Tibial nerve (tissue), 4 donors: Measurements from ENCODE around the gene LRFN2. TPM values are rescaled to one million over a fixed set of nuclear protein-coding genes. Genes with fewer than 3 reads are reported as not detected.

ENCODE experiments used
- DNase-seq, 2 donors: peaks; one replicate each; pipeline ENCODE4 v3.0.0-alpha.2; 2019; ENCODE audit warnings: low spot score in 2 of 2
- H3K27ac ChIP-seq, 4 donors: fragments of 200-600 bp; sonication (generic) in 3 of 4; one replicate each; pipeline ENCODE4 v1.5.1; 2017 to 2019; ENCODE audit warnings: mild to moderate bottlenecking in 1 of 4
- H3K27me3 ChIP-seq, 2 donors: fragments of 200-600 bp; sonication (generic) in 1 of 2; one replicate each; pipeline versions ENCODE4 v1.5.1 to v1.6.0; 2017 to 2019
- H3K36me3 ChIP-seq, 3 donors: fragments of 200-600 bp; sonication (generic); one replicate each; pipeline ENCODE4 v1.5.1; 2018 to 2019
- H3K4me1 ChIP-seq, 4 donors: fragments of 200-600 bp; sonication (generic) in 3 of 4; one replicate each; pipeline ENCODE4 v1.5.1; 2017 to 2019
- H3K4me3 ChIP-seq, 4 donors: fragments of 200-600 bp; sonication (generic) in 3 of 4; one replicate each; pipeline ENCODE4 v1.5.1; 2017 to 2019; ENCODE audit warnings: mild to moderate bottlenecking in 1 of 4, moderate library complexity in 1 of 4
- H3K9me3 ChIP-seq, 4 donors: fragments of 200-600 bp; sonication (generic) in 3 of 4; one replicate each; pipeline ENCODE4 v1.5.1; 2017 to 2019
- EP300 ChIP-seq, 2 donors: sonication (generic); formaldehyde crosslinking; IDR thresholded peaks; one replicate each; pipeline ENCODE4 v1.6.1; 2017; ENCODE audit warnings: antibody characterized with exemption in 2 of 2, mild to moderate bottlenecking in 1 of 2
- POLR2A ChIP-seq, 2 donors: fragments of 450-650 bp; IDR thresholded peaks; one replicate each; pipeline ENCODE4 v1.6.1; 2017; ENCODE audit warnings: antibody characterized with exemption in 2 of 2, mild to moderate bottlenecking in 2 of 2, moderate library complexity in 2 of 2
- WGBS, 2 donors: methylation state at CpG; one replicate each; pipeline ENCODE4 v1.1.5; 2018; 5-methylcytosine and 5-hydroxymethylcytosine counted together
- total RNA-seq, 4 donors: library from RNA; depleted of rRNA; stranded (reverse); fragments of >200 nt; gene quantifications; one replicate each; pipeline ENCODE4 v1.1.0, GENCODE V29; 2016
- TF ChIP-seq, protein P1 (sequence below), 5 experiments: fragments of 200-600 bp in 3 of 5; fragments of 450-650 bp in 2 of 5; sonication (generic) in 3 of 5; IDR thresholded peaks; one replicate each; pipeline ENCODE4 v1.5.1; 2016 to 2019; ENCODE audit warnings: antibody characterized with exemption in 5 of 5, mild to moderate bottlenecking in 3 of 5, moderate library complexity in 2 of 5

Gene LRFN2
- total RNA-seq, 4 donors from 2014 or later, result not detected

DNA sequence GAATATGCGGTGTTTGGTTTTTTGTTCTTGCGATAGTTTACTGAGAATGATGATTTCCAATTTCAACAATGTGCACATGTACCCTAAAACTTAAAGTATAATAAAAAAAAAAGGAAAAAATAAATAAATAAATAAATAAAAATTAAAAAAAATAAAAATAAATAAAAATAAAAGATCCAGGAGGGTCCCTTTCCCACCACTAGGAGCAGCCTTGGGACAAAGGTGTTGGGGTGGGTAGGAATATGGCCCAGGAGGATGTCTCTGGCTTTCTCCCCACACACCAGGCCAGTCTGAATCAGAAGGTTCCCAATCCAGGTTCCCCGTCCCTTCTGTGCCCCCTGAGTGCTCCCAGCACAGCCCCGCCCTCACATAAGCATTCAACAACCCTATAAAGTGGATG, 9.5 kb downstream of the LRFN2 start:
- no peak overlapping the region for H3K27ac ChIP-seq
- H3K4me1 ChIP-seq, result no peaks in the 10 kb centered on the region
- TF ChIP-seq EP300 (IDR thresholded peaks at IDR 0.05) (no peak), POLR2A (IDR thresholded peaks at IDR 0.05) (no peak)
- TF ChIP-seq, protein P1, sequence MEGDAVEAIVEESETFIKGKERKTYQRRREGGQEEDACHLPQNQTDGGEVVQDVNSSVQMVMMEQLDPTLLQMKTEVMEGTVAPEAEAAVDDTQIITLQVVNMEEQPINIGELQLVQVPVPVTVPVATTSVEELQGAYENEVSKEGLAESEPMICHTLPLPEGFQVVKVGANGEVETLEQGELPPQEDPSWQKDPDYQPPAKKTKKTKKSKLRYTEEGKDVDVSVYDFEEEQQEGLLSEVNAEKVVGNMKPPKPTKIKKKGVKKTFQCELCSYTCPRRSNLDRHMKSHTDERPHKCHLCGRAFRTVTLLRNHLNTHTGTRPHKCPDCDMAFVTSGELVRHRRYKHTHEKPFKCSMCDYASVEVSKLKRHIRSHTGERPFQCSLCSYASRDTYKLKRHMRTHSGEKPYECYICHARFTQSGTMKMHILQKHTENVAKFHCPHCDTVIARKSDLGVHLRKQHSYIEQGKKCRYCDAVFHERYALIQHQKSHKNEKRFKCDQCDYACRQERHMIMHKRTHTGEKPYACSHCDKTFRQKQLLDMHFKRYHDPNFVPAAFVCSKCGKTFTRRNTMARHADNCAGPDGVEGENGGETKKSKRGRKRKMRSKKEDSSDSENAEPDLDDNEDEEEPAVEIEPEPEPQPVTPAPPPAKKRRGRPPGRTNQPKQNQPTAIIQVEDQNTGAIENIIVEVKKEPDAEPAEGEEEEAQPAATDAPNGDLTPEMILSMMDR (IDR thresholded peaks at IDR 0.05), result no peak
- no peaks in the 10 kb centered on the region for H3K27me3 ChIP-seq
- no peak for DNase-seq
- WGBS, 2 donors, result 88 to 90% methylated on average over 4 of the region's 4 CpGs
- no peaks in the 10 kb centered on the region for H3K9me3 ChIP-seq
- H3K4me3 ChIP-seq, result no peak overlapping the region
- no peaks in the 10 kb centered on the region for H3K36me3 ChIP-seq

DNA sequence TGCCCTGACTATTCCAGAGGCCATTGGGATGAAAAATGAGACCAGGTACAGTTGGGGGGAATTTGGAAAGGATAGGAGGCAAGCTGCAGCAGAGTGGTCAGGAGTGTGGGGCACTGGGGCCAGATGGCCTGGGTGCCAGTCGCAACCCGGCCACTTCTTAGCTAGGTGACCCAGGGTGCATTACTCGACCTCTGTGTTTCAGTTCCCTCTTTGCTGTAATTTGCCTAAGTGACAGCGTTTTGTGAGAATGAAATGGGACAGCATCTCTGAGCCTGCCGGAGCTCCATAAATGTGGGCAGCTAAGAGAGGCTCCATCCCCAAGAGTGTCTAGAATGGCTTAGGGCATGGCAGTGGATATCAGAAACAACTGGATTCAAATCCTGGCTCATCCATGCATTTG, 13.9 kb downstream of the LRFN2 start:
- TF ChIP-seq POLR2A (IDR thresholded peaks at IDR 0.05), result no peak
- TF ChIP-seq, protein P1 (IDR thresholded peaks at IDR 0.05), result no peak
- TF ChIP-seq EP300 (IDR thresholded peaks at IDR 0.05), result no peak
- WGBS, 2 donors, result 72 to 77% methylated on average over 4 to 5 of the region's 5 CpGs
- H3K36me3 ChIP-seq, result no peaks in the 10 kb centered on the region
- no peak for DNase-seq
- H3K4me3 ChIP-seq, result no peak overlapping the region
- H3K27ac ChIP-seq, result no peak overlapping the region
- H3K4me1 ChIP-seq, result no peaks in the 10 kb centered on the region
- no peaks in the 10 kb centered on the region for H3K27me3 ChIP-seq
- H3K9me3 ChIP-seq, result no peaks in the 10 kb centered on the region

DNA sequence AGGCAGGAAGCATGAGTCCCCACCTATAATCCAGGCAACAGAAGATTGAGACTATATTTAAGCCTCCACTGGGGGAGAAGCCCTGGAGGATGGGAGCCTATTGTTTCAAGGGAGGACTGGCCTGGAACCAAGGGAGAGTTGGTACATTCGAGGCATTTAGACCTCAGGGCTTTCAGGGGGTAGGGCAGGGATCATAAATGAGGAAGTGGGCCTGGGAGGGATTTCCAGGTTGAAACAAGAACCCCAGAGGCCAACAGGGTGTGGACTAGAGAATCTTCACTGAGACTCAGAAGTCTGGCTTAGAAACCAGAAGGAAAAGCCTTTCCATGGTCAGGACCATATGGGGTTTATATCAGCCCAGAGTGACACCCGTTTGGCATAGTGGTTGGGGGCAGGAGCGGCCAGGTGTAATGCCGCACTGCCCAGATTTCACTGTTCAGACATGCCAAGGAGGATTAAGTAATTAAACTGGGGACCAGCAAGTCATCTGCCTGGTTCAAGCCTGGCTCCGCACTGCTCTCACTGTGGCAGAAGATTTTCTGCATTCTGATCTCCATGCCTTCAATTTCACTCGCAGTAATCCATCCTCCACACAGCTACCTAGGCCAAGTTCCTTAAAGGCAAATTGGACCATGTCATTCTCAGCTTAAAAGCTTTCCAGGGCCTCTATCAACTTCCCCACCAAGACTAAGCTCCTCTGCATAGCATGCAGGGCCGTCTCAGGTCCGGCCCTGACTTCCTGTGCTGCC, 17.8 kb downstream of the LRFN2 start:
- 66 to 73% methylated on average over 7 of the region's 8 CpGs for WGBS, 2 donors
- no peaks in the 10 kb centered on the region for H3K4me1 ChIP-seq
- DNase-seq, result no peak
- TF ChIP-seq EP300 (IDR thresholded peaks at IDR 0.05) (no peak), POLR2A (IDR thresholded peaks at IDR 0.05) (no peak)
- TF ChIP-seq, protein P1 (IDR thresholded peaks at IDR 0.05), result no peak
- no peaks in the 10 kb centered on the region for H3K36me3 ChIP-seq
- H3K27me3 ChIP-seq, result no peaks in the 10 kb centered on the region
- H3K27ac ChIP-seq, result no peak overlapping the region
- H3K4me3 ChIP-seq, result no peak overlapping the region
- H3K9me3 ChIP-seq, result peaks cover 0 to 5% (median 0%) of the 10 kb centered on the region in 4 donors

DNA sequence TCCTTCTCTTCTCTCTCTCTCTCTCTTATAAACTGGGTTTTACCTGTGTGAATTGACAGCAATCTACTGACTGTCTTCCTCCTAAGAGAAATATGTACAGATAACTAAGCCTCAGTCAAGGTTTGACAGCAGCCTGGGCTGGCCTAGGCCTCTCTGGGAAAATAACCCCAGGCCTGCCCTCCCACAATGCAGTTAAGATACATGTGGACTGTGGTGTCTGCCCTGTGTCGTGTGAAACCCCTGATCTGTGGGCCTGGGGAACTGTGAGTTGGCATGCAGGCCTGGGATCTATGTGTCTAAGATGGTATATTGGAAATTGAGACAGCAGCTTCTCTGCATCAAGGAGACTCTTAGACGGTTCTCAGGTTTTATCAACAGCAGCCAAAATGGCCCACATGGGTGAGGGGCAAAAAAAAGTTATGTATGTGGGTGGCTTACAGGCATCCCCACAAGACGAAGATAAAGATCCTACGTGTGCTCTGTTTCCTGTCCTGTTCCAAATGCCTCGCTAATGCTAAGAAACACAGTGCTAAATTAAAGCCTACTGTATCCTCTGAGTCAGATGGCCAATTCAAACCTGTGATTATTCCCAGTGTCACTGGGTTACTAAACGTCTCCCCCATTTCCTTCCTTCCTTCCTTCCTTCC, 19.0 kb downstream of the LRFN2 start:
- TF ChIP-seq, protein P1 (IDR thresholded peaks at IDR 0.05), result no peak
- TF ChIP-seq POLR2A (IDR thresholded peaks at IDR 0.05) (no peak), EP300 (IDR thresholded peaks at IDR 0.05) (no peak)
- no peak for DNase-seq
- WGBS, 2 donors, result 59 to 69% methylated on average over 6 of the region's 6 CpGs

DNA sequence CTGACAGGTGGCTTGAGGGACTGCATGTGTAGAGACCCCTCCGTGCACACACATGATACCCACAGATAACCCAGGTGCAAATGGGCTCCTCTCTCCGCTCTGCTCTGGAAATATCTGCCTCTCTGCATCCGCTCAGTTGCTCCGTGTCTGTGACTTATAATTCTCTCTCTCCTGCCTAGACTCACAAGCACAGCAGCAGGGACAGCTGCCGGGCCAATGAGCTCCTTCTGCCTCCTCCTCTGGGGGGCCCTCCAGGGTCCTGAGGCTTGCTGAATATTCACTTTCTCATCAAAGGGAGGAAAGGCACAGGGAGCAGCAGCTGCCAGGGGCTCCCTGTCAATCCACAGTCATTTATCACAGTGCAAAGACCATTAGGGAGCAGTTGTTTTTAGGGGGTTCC, 24.1 kb downstream of the LRFN2 start:
- Histone ChIP-seq H3K27me3 (no peaks in the 10 kb centered on the region), H3K4me1 (no peaks in the 10 kb centered on the region), H3K9me3 (peaks cover 0 to 5% (median 0%) of the 10 kb centered on the region in 4 donors), H3K36me3 (no peaks in the 10 kb centered on the region), H3K4me3 (no peak overlapping the region), H3K27ac (no peak overlapping the region)
- DNase-seq, result no peak
- WGBS, 2 donors, result 63 to 64% methylated on average over 5 of the region's 5 CpGs
- TF ChIP-seq EP300 (IDR thresholded peaks at IDR 0.05) (no peak), POLR2A (IDR thresholded peaks at IDR 0.05) (no peak)
- TF ChIP-seq, protein P1 (IDR thresholded peaks at IDR 0.05), result no peak

More for the DNA sequence above, 19.0 kb downstream of the LRFN2 start:
- Histone ChIP-seq H3K4me1 (no peaks in the 10 kb centered on the region), H3K27ac (no peak overlapping the region), H3K9me3 (peaks cover 0 to 5% (median 0%) of the 10 kb centered on the region in 4 donors), H3K4me3 (no peak overlapping the region), H3K36me3 (no peaks in the 10 kb centered on the region), H3K27me3 (no peaks in the 10 kb centered on the region)
